Peyer's patch (tissue), 4 donors: ENCODE measurements around the gene TRRAP.

ENCODE experiments used
- CTCF ChIP-seq, 6 experiments: fragments of 450-650 bp in 4 of 6; fragments of 200-600 bp in 2 of 6; sonication (generic) in 1 of 6; IDR thresholded peaks; one replicate each; pipeline ENCODE4 v1.5.1; 2017 to 2019; ENCODE audit warnings: antibody characterized with exemption in 6 of 6, mild to moderate bottlenecking in 3 of 6, moderate library complexity in 1 of 6
- POLR2A ChIP-seq, 2 donors: fragments of 450-650 bp; IDR thresholded peaks; one replicate each; pipeline ENCODE4 v1.5.1; 2017; ENCODE audit warnings: antibody characterized with exemption in 2 of 2, mild to moderate bottlenecking in 2 of 2, moderate library complexity in 2 of 2

- TF ChIP-seq CTCF (IDR thresholded peaks at IDR 0.05): no peak
- no peak for TF ChIP-seq POLR2A (IDR thresholded peaks at IDR 0.05)
Measured at GRCh38 chr7:98868450-98868849, 9.9 kb upstream of the TRRAP start.
